Keratinocyte (primary cell): ENCODE results near the gene MRPL49. TPM values are rescaled to one million over a fixed set of nuclear protein-coding genes. Genes with fewer than 3 reads are reported as not detected.

Experiments used
- DNase-seq: peaks from one replicate; pipeline ENCODE4 v3.0.0-alpha.2; 2011; ENCODE audit warnings: low read depth, missing footprints, low spot score
- FAIRE-seq: peaks from 2 replicates; lab custom pipeline; 2011; peaks lifted over from hg19 to GRCh38; lab: Jason Lieb, UNC
- H2AFZ ChIP-seq: 2 replicates; pipeline ENCODE4 v1.6.0; 2012; ENCODE audit warnings: low read length, control low read depth, inconsistent platforms; ENCODE audit not compliant: control insufficient read depth
- H3K27ac ChIP-seq: 2 replicates; pipeline ENCODE4 v1.5.1; 2011; ENCODE audit warnings: low read length; ENCODE audit not compliant: control insufficient read depth, insufficient read depth
- H3K27me3 ChIP-seq: 3 replicates; pipeline ENCODE4 v1.6.0; 2011; ENCODE audit warnings: low read length; ENCODE audit not compliant: control insufficient read depth, insufficient read depth; ENCODE audit errors: extremely low read depth
- H3K36me3 ChIP-seq, 2 experiments: 2 replicates in 1 of 2; 3 replicates in 1 of 2; pipeline ENCODE4 v1.5.1; 2011; ENCODE audit warnings: low read length in 2 of 2, mild to moderate bottlenecking in 1 of 2; ENCODE audit not compliant: control insufficient read depth in 2 of 2, insufficient read depth in 2 of 2; ENCODE audit errors: extremely low read depth in 1 of 2
- H3K4me1 ChIP-seq: 3 replicates; pipeline ENCODE4 v1.5.1; 2011; ENCODE audit warnings: low read length; ENCODE audit not compliant: control insufficient read depth, insufficient read depth; ENCODE audit errors: extremely low read depth
- H3K4me2 ChIP-seq: 3 replicates; pipeline ENCODE4 v1.6.0; 2011; ENCODE audit warnings: low read depth, low read length; ENCODE audit not compliant: control insufficient read depth, insufficient read depth; ENCODE audit errors: extremely low read depth
- H3K4me3 ChIP-seq, 3 experiments: fragments of 200-600 bp in 1 of 3; sonication (generic) in 1 of 3; 2 replicates in 2 of 3; 3 replicates in 1 of 3; pipeline ENCODE4 v1.5.1; 2011 to 2016; ENCODE audit warnings: low read length in 3 of 3, mild to moderate bottlenecking in 3 of 3, control low read depth in 2 of 3, inconsistent platforms in 1 of 3, low read depth in 1 of 3, mixed read lengths in 1 of 3, mixed run types in 1 of 3, moderate library complexity in 1 of 3; ENCODE audit not compliant: control insufficient read depth in 2 of 3, insufficient read depth in 2 of 3; ENCODE audit errors: extremely low read depth in 1 of 3
- H3K79me2 ChIP-seq: 2 replicates; pipeline ENCODE4 v1.6.0; 2012; ENCODE audit warnings: low read length; ENCODE audit not compliant: control insufficient read depth, insufficient read depth
- H3K9ac ChIP-seq: 3 replicates; pipeline ENCODE4 v1.6.0; 2011; ENCODE audit warnings: low read length; ENCODE audit not compliant: control insufficient read depth, insufficient read depth; ENCODE audit errors: extremely low read depth
- H3K9me1 ChIP-seq: 3 replicates; pipeline ENCODE4 v1.6.0; 2011; ENCODE audit warnings: low read length; ENCODE audit not compliant: control insufficient read depth, insufficient read depth; ENCODE audit errors: extremely low read depth
- H3K9me3 ChIP-seq: 2 replicates; pipeline ENCODE4 v1.5.1; 2012; ENCODE audit warnings: low read depth, low read length; ENCODE audit not compliant: control insufficient read depth
- H4K20me1 ChIP-seq: 3 replicates; pipeline ENCODE4 v1.6.0; 2011; ENCODE audit warnings: low read length; ENCODE audit not compliant: control insufficient read depth, insufficient read depth; ENCODE audit errors: extremely low read depth
- CTCF ChIP-seq, 3 experiments: IDR thresholded peaks in 1 of 3; conservative IDR thresholded peaks in 1 of 3; optimal IDR thresholded peaks in 1 of 3; 2 replicates in 2 of 3; 3 replicates in 1 of 3; pipeline versions ENCODE3 to v1.5.1; 2011; ENCODE audit warnings: low read length in 3 of 3, mild to moderate bottlenecking in 3 of 3, moderate library complexity in 2 of 3, control low read depth in 1 of 3, inconsistent platforms in 1 of 3; ENCODE audit not compliant: insufficient read depth in 2 of 3; ENCODE audit errors: extremely low read depth in 1 of 3
- EZH2 ChIP-seq: IDR thresholded peaks from one replicate; pipeline ENCODE4 v1.6.1; 2012; ENCODE audit warnings: inconsistent platforms, mild to moderate bottlenecking, low read length, moderate library complexity
- dilution Hi-C: fragments of 300-500 bp; cut with MboI; formaldehyde crosslinking; loops from one replicate; pipeline ENCODE4 v1.7.0; 2020; ENCODE audit warnings: low sequenced_read_pairs; ENCODE audit not compliant: extremely low pct_ligation_motif_present
- polyA plus RNA-seq, 5 experiments: library from polyadenylated mRNA; depleted of rRNA in 3 of 5; stranded (reverse) in 3 of 5; stranded (forward) in 1 of 5; unstranded in 1 of 5; fragments of >200 nt; gene quantifications; 1 replicate in 1 of 5; 2 replicates in 3 of 5; 3 replicates in 1 of 5; pipeline versions ENCODE4 v1.2.1 to v1.2.3, GENCODE V29; 2011 to 2012; ENCODE audit warnings: missing spikeins in 2 of 5, low read depth in 1 of 5, low replicate concordance in 1 of 5

MRPL49 gene
- polyA plus RNA-seq, 1 donor (not counting 4 experiments of a cell fraction or from before 2014, with no cell fraction given): 49.6 TPM

- H3K4me3 ChIP-seq: no peak overlapping the region
- H3K27me3 ChIP-seq: no peaks in the 10 kb centered on the region
- no peak overlapping the region for H2AFZ ChIP-seq
- no peak overlapping the region for H3K9ac ChIP-seq
- dilution Hi-C loops: no loop called here
- no peak overlapping the region for H3K27ac ChIP-seq
- no peaks in the 10 kb centered on the region for H3K9me3 ChIP-seq
- no peaks in the 10 kb centered on the region for H4K20me1 ChIP-seq
- no peaks in the 10 kb centered on the region for H3K79me2 ChIP-seq
- FAIRE-seq (no peak), DNase-seq (no peak)
- H3K4me1 ChIP-seq: no peaks in the 10 kb centered on the region
- H3K9me1 ChIP-seq: no peaks in the 10 kb centered on the region
- TF ChIP-seq CTCF (optimal IDR thresholded peaks at IDR 0.05 in 1 of 3, IDR thresholded peaks at IDR 0.05 in 1 of 3, conservative IDR thresholded peaks at IDR 0.05 in 1 of 3; ENCODE audit: extremely low read depth in 1 of 3, insufficient read depth in 2 of 3, low read length in 3 of 3) (no peak), EZH2 (no peak)
- H3K4me2 ChIP-seq: no peak overlapping the region
- H3K36me3 ChIP-seq: no peaks in the 10 kb centered on the region
Measured at GRCh38 chr11:65159012-65159411, 36.9 kb downstream of the MRPL49 start.

GRCh38 chr11:65160643-65161042, 38.5 kb downstream of the MRPL49 start:
- no peak overlapping the region for H3K4me3 ChIP-seq
- H3K4me1 ChIP-seq: no peaks in the 10 kb centered on the region
- H3K9me3 ChIP-seq: no peaks in the 10 kb centered on the region
- H3K36me3 ChIP-seq: no peaks in the 10 kb centered on the region
- no peak overlapping the region for H3K9ac ChIP-seq
- H3K27me3 ChIP-seq: no peaks in the 10 kb centered on the region
- H3K79me2 ChIP-seq: no peaks in the 10 kb centered on the region
- no peak overlapping the region for H3K4me2 ChIP-seq
- no peak for TF ChIP-seq EZH2
- TF ChIP-seq CTCF (optimal IDR thresholded peaks at IDR 0.05 in 1 of 3, IDR thresholded peaks at IDR 0.05 in 1 of 3, conservative IDR thresholded peaks at IDR 0.05 in 1 of 3; ENCODE audit: extremely low read depth in 1 of 3, insufficient read depth in 2 of 3, low read length in 3 of 3): no peak
- FAIRE-seq (no peak), DNase-seq (no peak)
- no peaks in the 10 kb centered on the region for H3K9me1 ChIP-seq
- dilution Hi-C loops: no loop called here
- H4K20me1 ChIP-seq: no peaks in the 10 kb centered on the region
- no peak overlapping the region for H3K27ac ChIP-seq
- H2AFZ ChIP-seq: no peak overlapping the region
